GM12892 (cell line): ENCODE data around the gene LRRC2. TPM values are rescaled to one million over a fixed set of nuclear protein-coding genes. Genes with fewer than 3 reads are reported as not detected.

Source experiments
- DNase-seq: peaks from one replicate; pipeline ENCODE4 v3.0.0; 2011; ENCODE audit not compliant: insufficient read length
- FAIRE-seq: peaks from 2 replicates; lab custom pipeline; 2011; peaks lifted over from hg19 to GRCh38; lab: Jason Lieb, UNC
- POLR2A ChIP-seq: IDR thresholded peaks from 2 replicates; pipeline ENCODE4 v1.6.1; 2011; ENCODE audit warnings: low read depth, low read length, control low read depth
- POLR2AphosphoS5 ChIP-seq: IDR thresholded peaks from 2 replicates; pipeline ENCODE4 v1.6.1; 2011; ENCODE audit warnings: low read depth, low read length, control low read depth
- TAF1 ChIP-seq: IDR thresholded peaks from 2 replicates; pipeline ENCODE4 v1.6.1; 2011; ENCODE audit warnings: low read depth, mild to moderate bottlenecking, control low read depth, low read length, borderline replicate concordance
- polyA plus RNA-seq: library from polyadenylated mRNA; unstranded; fragments of >200 nt; gene quantifications from one replicate; pipeline ENCODE4 v1.2.1, GENCODE V29; 2012; ENCODE audit warnings: missing spikeins, inconsistent platforms; ENCODE audit not compliant: missing spikeins

The LRRC2 gene
- polyA plus RNA-seq: not detected

GRCh38 chr3:46566040-46566641 lies at the start of gene LRRC2:
Gene LRRC2, minus strand, starts transcription at chr3:46566302. Its CDS starts 14,711 bp downstream, at chr3:46551591.
- DNase-seq (no peak), FAIRE-seq (no peak)
- no peak for TF ChIP-seq TAF1
- no peak for TF ChIP-seq POLR2A
- TF ChIP-seq POLR2AphosphoS5: no peak

DNA sequence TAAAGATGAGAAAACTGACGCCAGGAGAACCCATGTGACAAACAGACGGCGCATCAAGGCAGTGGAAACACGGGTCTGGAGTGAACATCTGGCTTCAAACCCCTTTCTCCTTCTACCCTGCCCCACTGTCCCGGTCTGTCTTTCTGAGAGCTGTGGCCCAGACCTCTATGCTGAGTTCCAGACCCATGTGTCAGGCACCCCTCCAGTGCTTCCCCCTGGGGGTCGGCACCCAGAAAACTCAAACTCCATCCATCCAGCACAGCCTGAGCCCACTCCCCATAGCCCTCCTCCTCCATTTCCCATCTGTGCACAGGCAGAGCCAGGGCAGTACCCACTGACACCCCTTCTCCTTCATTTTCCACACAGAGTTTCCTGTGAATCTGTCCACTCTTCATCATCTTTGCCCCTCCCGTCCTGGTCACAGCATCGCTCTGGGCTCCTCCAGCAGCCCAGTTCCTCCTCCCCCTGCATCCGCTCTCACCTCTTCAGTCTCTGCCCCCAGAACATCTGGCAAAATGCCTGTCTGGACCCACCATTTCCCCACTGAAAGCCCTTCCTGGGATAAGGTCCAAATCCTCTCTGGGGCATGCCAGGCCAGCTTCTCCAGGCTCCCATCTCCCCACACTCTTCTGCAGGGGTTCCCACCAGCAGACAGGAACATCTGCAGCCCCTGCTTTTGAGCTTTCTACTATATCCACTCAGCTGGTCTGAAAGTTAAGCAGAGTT lies 49.1 kb upstream of the LRRC2 start:
- FAIRE-seq (no peak), DNase-seq (no peak)
- TF ChIP-seq TAF1: no peak
- TF ChIP-seq POLR2A: no peak

GRCh38 chr3:46614431-46614830 lies 48.3 kb upstream of the LRRC2 start:
- FAIRE-seq (no peak), DNase-seq (no peak)
- TF ChIP-seq POLR2A: no peak
- no peak for TF ChIP-seq TAF1
- no peak for TF ChIP-seq POLR2AphosphoS5

GRCh38 chr3:46613313-46614005 lies 47.4 kb upstream of the LRRC2 start:
- DNase-seq (no peak), FAIRE-seq (no peak)
- no peak for TF ChIP-seq TAF1
- TF ChIP-seq POLR2AphosphoS5: no peak
- TF ChIP-seq POLR2A: no peak

DNA sequence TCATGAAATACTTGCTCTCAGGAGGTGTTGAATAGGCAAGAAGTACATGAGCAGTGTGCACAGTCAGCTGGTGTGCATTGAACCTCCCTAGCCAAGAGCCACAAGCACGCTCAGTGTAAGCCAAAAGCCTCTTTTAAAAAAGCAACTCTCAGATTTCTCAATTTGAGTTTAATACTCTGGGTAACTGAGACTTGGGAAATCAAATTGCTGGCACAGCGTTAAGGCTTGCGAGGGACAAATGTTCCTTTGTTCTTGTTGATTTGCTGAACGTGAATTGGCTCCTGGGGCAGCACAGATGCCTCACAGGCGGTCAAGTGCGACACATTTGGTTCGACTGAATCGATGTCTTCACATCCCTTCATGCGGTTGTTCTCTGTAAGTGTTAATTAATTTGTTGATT lies 46.2 kb upstream of the LRRC2 start, which contains the start of gene FAM240A:
FAM240A (plus strand) TSS at position 202 of the 400 bp plus-strand sequence; CDS start at position 361, 159 bp downstream.
- no peak for DNase-seq
- TF ChIP-seq TAF1: no peak
- TF ChIP-seq POLR2AphosphoS5: no peak
- TF ChIP-seq POLR2A: no peak
- no peak for FAIRE-seq

- TF ChIP-seq TAF1 (no peak), POLR2AphosphoS5 (no peak), POLR2A (no peak)
- FAIRE-seq: no peak
- DNase-seq: no peak
Observed at GRCh38 chr3:46609944-46610722, 44.0 kb upstream of the LRRC2 start.

GRCh38 chr3:46609212-46609721 lies 43.2 kb upstream of the LRRC2 start:
- FAIRE-seq: no peak
- no peak for TF ChIP-seq POLR2AphosphoS5
- TF ChIP-seq TAF1: no peak
- TF ChIP-seq POLR2A: no peak
- no peak for DNase-seq

DNA sequence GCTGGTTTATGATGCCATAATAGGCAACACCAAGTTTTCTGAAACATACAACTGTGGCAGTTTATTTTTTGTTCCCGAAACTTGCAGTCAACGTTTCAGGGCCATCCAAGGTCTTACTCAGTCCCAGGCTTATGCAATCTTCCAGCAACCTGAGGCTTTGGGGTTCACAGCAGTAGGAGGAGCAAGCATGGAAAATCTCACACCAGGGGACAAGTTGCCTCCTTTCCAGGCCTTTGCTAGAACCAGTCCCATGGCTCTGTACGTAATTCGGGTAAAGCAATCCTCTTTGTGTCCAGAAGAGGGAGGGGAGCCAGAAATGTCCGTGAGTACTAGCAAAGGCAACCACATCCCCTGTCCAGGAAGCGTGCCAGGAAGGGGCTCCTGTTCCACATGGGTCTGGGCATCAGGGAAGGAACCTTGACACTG lies 41.5 kb upstream of the LRRC2 start:
- FAIRE-seq (no peak), DNase-seq (no peak)
- no peak for TF ChIP-seq POLR2AphosphoS5
- TF ChIP-seq POLR2A: no peak
- TF ChIP-seq TAF1: no peak

- FAIRE-seq: no peak
- no peak for DNase-seq
- no peak for TF ChIP-seq TAF1
- TF ChIP-seq POLR2A: no peak
- no peak for TF ChIP-seq POLR2AphosphoS5
Observed at GRCh38 chr3:46604127-46604526, 38.0 kb upstream of the LRRC2 start.

GRCh38 chr3:46603446-46604046 lies 37.4 kb upstream of the LRRC2 start:
- no peak for FAIRE-seq

More at GRCh38 chr3:46603446-46604046, 37.4 kb upstream of the LRRC2 start:
- TF ChIP-seq TAF1 (no peak), POLR2AphosphoS5 (no peak), POLR2A (no peak)
- DNase-seq: no peak
